Loucy (cell line): ENCODE measurements around the gene OR52N5.

ENCODE experiments used
- EZH2phosphoT487 ChIP-seq: fragments of 200-600 bp; IDR thresholded peaks from 2 replicates; pipeline ENCODE4 v1.6.1; 2018; ENCODE audit warnings: antibody characterized with exemption, mild to moderate bottlenecking, moderate library complexity, borderline replicate concordance
- TF ChIP-seq, protein P1 (sequence below): fragments of 200-600 bp; sonication (generic); conservative IDR thresholded peaks from 2 replicates; pipeline ENCODE4 v1.5.1; 2014; ENCODE audit warnings: mild to moderate bottlenecking, antibody characterized with exemption, low read length

DNA sequence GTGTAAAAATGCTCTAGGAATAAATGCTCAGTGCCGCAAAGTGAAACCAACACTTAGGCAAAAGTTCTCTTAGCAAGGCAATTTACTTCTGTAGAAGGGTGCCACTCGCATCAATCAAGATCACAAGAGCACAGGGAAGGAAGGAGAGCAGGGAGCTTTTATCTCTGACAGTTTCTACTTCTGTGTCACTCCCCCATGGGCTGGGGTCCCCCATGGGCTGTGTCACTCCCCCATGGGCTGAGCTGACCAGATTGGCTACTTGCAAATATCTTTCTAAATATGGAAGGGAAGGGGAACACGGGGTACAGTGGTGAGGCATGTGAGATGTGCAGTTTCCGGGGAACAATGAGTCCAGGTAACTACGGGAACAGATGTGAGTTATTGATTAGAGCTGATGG lies 26.0 kb upstream of the OR52N5 start:
- TF ChIP-seq, protein P1, sequence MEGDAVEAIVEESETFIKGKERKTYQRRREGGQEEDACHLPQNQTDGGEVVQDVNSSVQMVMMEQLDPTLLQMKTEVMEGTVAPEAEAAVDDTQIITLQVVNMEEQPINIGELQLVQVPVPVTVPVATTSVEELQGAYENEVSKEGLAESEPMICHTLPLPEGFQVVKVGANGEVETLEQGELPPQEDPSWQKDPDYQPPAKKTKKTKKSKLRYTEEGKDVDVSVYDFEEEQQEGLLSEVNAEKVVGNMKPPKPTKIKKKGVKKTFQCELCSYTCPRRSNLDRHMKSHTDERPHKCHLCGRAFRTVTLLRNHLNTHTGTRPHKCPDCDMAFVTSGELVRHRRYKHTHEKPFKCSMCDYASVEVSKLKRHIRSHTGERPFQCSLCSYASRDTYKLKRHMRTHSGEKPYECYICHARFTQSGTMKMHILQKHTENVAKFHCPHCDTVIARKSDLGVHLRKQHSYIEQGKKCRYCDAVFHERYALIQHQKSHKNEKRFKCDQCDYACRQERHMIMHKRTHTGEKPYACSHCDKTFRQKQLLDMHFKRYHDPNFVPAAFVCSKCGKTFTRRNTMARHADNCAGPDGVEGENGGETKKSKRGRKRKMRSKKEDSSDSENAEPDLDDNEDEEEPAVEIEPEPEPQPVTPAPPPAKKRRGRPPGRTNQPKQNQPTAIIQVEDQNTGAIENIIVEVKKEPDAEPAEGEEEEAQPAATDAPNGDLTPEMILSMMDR = no peak
- TF ChIP-seq EZH2phosphoT487 = no peak
